HFFc6 (cell line): ENCODE data around the gene NHLRC1. TPM values are rescaled to one million over a fixed set of nuclear protein-coding genes. Genes with fewer than 3 reads are reported as not detected.

Experiments used
- DNase-seq: peaks from one replicate; pipeline ENCODE4 v3.0.0-alpha.2; 2018
- H3K27ac Mint-ChIP-seq: 2 replicates; pipeline ENCODE4 v1.8.0; 2020; ENCODE audit warnings: mild to moderate bottlenecking, mixed read lengths
- H3K27me3 Mint-ChIP-seq: 2 replicates; pipeline ENCODE4 v1.8.0; 2021; ENCODE audit warnings: mild to moderate bottlenecking, moderate library complexity, mixed read lengths; ENCODE audit not compliant: insufficient read depth
- H3K36me3 Mint-ChIP-seq: 2 replicates; pipeline ENCODE4 v1.8.0; 2021; ENCODE audit warnings: low read depth, mixed read lengths
- H3K4me1 Mint-ChIP-seq: 2 replicates; pipeline ENCODE4 v1.8.0; 2020; ENCODE audit warnings: low read depth, mixed read lengths
- H3K4me3 Mint-ChIP-seq: 2 replicates; pipeline ENCODE4 v1.8.0; 2020; ENCODE audit warnings: mild to moderate bottlenecking, moderate library complexity, mixed read lengths
- H3K9me3 Mint-ChIP-seq: 2 replicates; pipeline ENCODE4 v1.8.0; 2020; ENCODE audit warnings: mild to moderate bottlenecking, mixed read lengths
- CTCF ChIP-seq: fragments of 200-600 bp; sonication (generic); IDR thresholded peaks from 2 replicates; pipeline ENCODE4 v1.5.0; 2021; ENCODE audit warnings: antibody characterized with exemption, mild to moderate bottlenecking
- total RNA-seq, 6 experiments: library from RNA; stranded (reverse); fragmentation: NEBNext Ultra II Directional; extraction: Animal tissue kit (Norgen Biotek cat#: 25700); gene quantifications; 2 replicates in 1 of 6; 3 replicates in 5 of 6; pipeline ENCODE4 v1.2.3, GENCODE V29; 2021

NHLRC1 gene
- total RNA-seq, 6 experiments from 2014 or later, result 1.2 to 1.9 (median 1.4) TPM

- Mint-ChIP-seq H3K9me3 (no peaks in the 10 kb centered on the region), H3K27ac (no peak overlapping the region), H3K36me3 (no peaks in the 10 kb centered on the region), H3K4me3 (no peak overlapping the region), H3K4me1 (peaks cover 24% of the 10 kb centered on the region), H3K27me3 (no peaks in the 10 kb centered on the region)
- no peak for DNase-seq
- no peak for TF ChIP-seq CTCF
These were observed 3.2 kb downstream of the NHLRC1 start for GRCh38 chr6:18119236-18119635.

GRCh38 chr6:18118330-18118729, 4.1 kb downstream of the NHLRC1 start:
- H3K27ac Mint-ChIP-seq, result no peak overlapping the region
- no peak overlapping the region for H3K4me3 Mint-ChIP-seq
- H3K36me3 Mint-ChIP-seq, result no peaks in the 10 kb centered on the region
- H3K27me3 Mint-ChIP-seq, result no peaks in the 10 kb centered on the region
- TF ChIP-seq CTCF, result no peak
- peaks cover 24% of the 10 kb centered on the region for H3K4me1 Mint-ChIP-seq
- no peaks in the 10 kb centered on the region for H3K9me3 Mint-ChIP-seq
- no peak for DNase-seq

- Mint-ChIP-seq H3K27me3 (no peaks in the 10 kb centered on the region), H3K4me1 (peaks cover 15% of the 10 kb centered on the region), H3K36me3 (no peaks in the 10 kb centered on the region), H3K27ac (no peak overlapping the region), H3K4me3 (no peak overlapping the region), H3K9me3 (no peaks in the 10 kb centered on the region)
- DNase-seq, result no peak
- TF ChIP-seq CTCF, result no peak
These were observed 5.3 kb downstream of the NHLRC1 start for GRCh38 chr6:18117136-18117535.

- Mint-ChIP-seq H3K4me1 (peaks cover 9% of the 10 kb centered on the region; the same call in 1 of the 2 replicates), H3K36me3 (no peaks in the 10 kb centered on the region), H3K27ac (no peak overlapping the region), H3K27me3 (no peaks in the 10 kb centered on the region), H3K9me3 (no peaks in the 10 kb centered on the region), H3K4me3 (no peak overlapping the region)
- no peak for DNase-seq
- TF ChIP-seq CTCF, result no peak
These were observed 7.1 kb downstream of the NHLRC1 start for GRCh38 chr6:18115356-18115755.

- Mint-ChIP-seq H3K27ac (no peak overlapping the region), H3K4me1 (0 out of 2 replicates have a peak, but pooled peaks cover 4% of the 10 kb centered on the region), H3K9me3 (peaks cover 12% of the 10 kb centered on the region), H3K27me3 (no peaks in the 10 kb centered on the region), H3K36me3 (peaks cover 12% of the 10 kb centered on the region), H3K4me3 (no peak overlapping the region)
- TF ChIP-seq CTCF, result no peak
- DNase-seq, result no peak
These were observed 12.3 kb downstream of the NHLRC1 start for GRCh38 chr6:18110162-18110561.

- DNase-seq, result no peak
- no peak overlapping the region for H3K4me3 Mint-ChIP-seq
- peaks cover 12% of the 10 kb centered on the region for H3K9me3 Mint-ChIP-seq
- no peak overlapping the region for H3K27ac Mint-ChIP-seq
- TF ChIP-seq CTCF, result no peak
- H3K27me3 Mint-ChIP-seq, result no peaks in the 10 kb centered on the region
- peaks cover 12% of the 10 kb centered on the region for H3K36me3 Mint-ChIP-seq
- H3K4me1 Mint-ChIP-seq, result peaks cover 6% of the 10 kb centered on the region
These were observed 15.4 kb downstream of the NHLRC1 start for GRCh38 chr6:18107061-18107460.
